MM.1S (cell line): ENCODE results near the gene ZNF146.

Experiments used
- DNase-seq: peaks from one replicate; pipeline ENCODE4 v3.0.0-alpha.2; 2015
- H2AFZ ChIP-seq: fragments of 300-600 bp; sonication (generic); 2 replicates; pipeline ENCODE4 v1.6.0; 2016; ENCODE audit warnings: antibody characterized with exemption, low read length
- H3F3A ChIP-seq: fragments of 300-600 bp; sonication (generic); 2 replicates; pipeline ENCODE4 v1.6.1; 2016; ENCODE audit warnings: mild to moderate bottlenecking, antibody characterized with exemption, low read length, moderate library complexity, mixed read lengths; ENCODE audit not compliant: insufficient read depth
- H3K27ac ChIP-seq: fragments of 300-600 bp; sonication (generic); 2 replicates; pipeline ENCODE4 v1.5.1; 2016; ENCODE audit warnings: mild to moderate bottlenecking, low read length
- H3K27me3 ChIP-seq: fragments of 300-600 bp; sonication (generic); replicated peaks from 2 replicates; pipeline ENCODE4 v1.6.0; 2016; ENCODE audit warnings: low read length; ENCODE audit not compliant: insufficient read depth
- H3K36me3 ChIP-seq: fragments of 300-600 bp; sonication (generic); replicated peaks from 2 replicates; pipeline ENCODE4 v1.6.1; 2016; ENCODE audit warnings: mild to moderate bottlenecking, low read length, mixed read lengths; ENCODE audit not compliant: insufficient read depth
- H3K4me1 ChIP-seq: fragments of 300-600 bp; sonication (generic); 2 replicates; pipeline ENCODE4 v1.6.1; 2016; ENCODE audit warnings: low read length, mixed read lengths
- H3K4me2 ChIP-seq: fragments of 300-600 bp; sonication (generic); 2 replicates; pipeline ENCODE4 v1.6.0; 2016; ENCODE audit warnings: low read depth, low read length
- H3K4me3 ChIP-seq: fragments of 300-600 bp; sonication (generic); 2 replicates; pipeline ENCODE4 v1.5.1; 2016; ENCODE audit warnings: low read length, mixed read lengths
- H3K79me2 ChIP-seq: fragments of 300-600 bp; sonication (generic); 2 replicates; pipeline ENCODE4 v1.6.1; 2016; ENCODE audit warnings: mixed run types, low read length, mixed read lengths
- H3K9ac ChIP-seq: fragments of 300-600 bp; sonication (generic); 2 replicates; pipeline ENCODE4 v1.6.1; 2016; ENCODE audit warnings: low read length, mixed read lengths
- H3K9me2 ChIP-seq: fragments of 300-600 bp; sonication (generic); replicated peaks from 2 replicates; pipeline ENCODE4 v1.6.1; 2016; ENCODE audit warnings: mild to moderate bottlenecking, low read length, mixed read lengths; ENCODE audit not compliant: insufficient read depth
- H3K9me3 ChIP-seq: fragments of 300-600 bp; sonication (generic); replicated peaks from 2 replicates; pipeline ENCODE4 v1.6.1; 2016; ENCODE audit warnings: mild to moderate bottlenecking, low read length, mixed read lengths; ENCODE audit not compliant: insufficient read depth
- H4K20me1 ChIP-seq: fragments of 300-600 bp; sonication (generic); 2 replicates; pipeline ENCODE4 v1.6.1; 2016; ENCODE audit warnings: mild to moderate bottlenecking, low read length, moderate library complexity, mixed read lengths; ENCODE audit not compliant: insufficient read depth
- EZH2 ChIP-seq: fragments of 300-600 bp; sonication (generic); optimal IDR thresholded peaks from 2 replicates; pipeline ENCODE3; 2017; ENCODE audit warnings: low read depth, mild to moderate bottlenecking, antibody characterized with exemption, low read length, mixed read lengths
- EZH2phosphoT487 ChIP-seq: fragments of 300-600 bp; sonication (generic); IDR thresholded peaks from 2 replicates; pipeline ENCODE4 v1.6.1; 2018; ENCODE audit warnings: antibody characterized with exemption, low read length
- TF ChIP-seq, protein P1 (sequence below): fragments of 300-600 bp; sonication (generic); IDR thresholded peaks from 2 replicates; pipeline ENCODE4 v1.5.1; 2016; ENCODE audit warnings: antibody characterized with exemption, low read length, mixed read lengths

ZNF146 gene

DNA sequence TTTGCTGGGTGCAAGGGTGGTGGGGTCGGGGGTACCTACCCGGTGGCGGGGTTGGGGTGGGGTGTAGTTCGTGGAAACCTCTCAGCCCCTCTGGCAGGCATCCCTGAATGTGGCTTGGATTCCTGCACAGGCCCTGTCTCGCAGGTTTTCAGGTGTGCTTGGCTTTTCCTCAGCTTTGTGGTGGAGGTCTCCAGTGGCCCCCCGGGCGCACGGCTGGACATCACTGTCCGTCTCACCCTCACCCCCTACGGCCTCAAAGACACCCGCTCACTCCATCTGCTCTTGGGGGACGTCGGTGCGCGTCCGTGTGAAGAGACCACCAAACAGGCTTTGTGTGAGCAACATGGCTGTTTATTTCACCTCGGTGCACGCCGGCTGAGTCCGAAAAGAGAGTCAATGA lies 44.3 kb downstream of the ZNF146 start:
- H3K4me2 ChIP-seq: no peak overlapping the region
- H3K9ac ChIP-seq: no peak overlapping the region
- H3F3A ChIP-seq: no peaks in the 10 kb centered on the region
- H3K4me3 ChIP-seq: no peak overlapping the region
- no peak for DNase-seq
- no peaks in the 10 kb centered on the region for H4K20me1 ChIP-seq
- H3K79me2 ChIP-seq: no peaks in the 10 kb centered on the region
- H3K4me1 ChIP-seq: no peaks in the 10 kb centered on the region
- H3K27ac ChIP-seq: no peak overlapping the region
- no peaks in the 10 kb centered on the region for H3K27me3 ChIP-seq
- no peak for TF ChIP-seq EZH2phosphoT487
- TF ChIP-seq EZH2: no peak
- TF ChIP-seq, protein P1, sequence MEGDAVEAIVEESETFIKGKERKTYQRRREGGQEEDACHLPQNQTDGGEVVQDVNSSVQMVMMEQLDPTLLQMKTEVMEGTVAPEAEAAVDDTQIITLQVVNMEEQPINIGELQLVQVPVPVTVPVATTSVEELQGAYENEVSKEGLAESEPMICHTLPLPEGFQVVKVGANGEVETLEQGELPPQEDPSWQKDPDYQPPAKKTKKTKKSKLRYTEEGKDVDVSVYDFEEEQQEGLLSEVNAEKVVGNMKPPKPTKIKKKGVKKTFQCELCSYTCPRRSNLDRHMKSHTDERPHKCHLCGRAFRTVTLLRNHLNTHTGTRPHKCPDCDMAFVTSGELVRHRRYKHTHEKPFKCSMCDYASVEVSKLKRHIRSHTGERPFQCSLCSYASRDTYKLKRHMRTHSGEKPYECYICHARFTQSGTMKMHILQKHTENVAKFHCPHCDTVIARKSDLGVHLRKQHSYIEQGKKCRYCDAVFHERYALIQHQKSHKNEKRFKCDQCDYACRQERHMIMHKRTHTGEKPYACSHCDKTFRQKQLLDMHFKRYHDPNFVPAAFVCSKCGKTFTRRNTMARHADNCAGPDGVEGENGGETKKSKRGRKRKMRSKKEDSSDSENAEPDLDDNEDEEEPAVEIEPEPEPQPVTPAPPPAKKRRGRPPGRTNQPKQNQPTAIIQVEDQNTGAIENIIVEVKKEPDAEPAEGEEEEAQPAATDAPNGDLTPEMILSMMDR: no peak
- no peaks in the 10 kb centered on the region for H3K36me3 ChIP-seq
- no peaks in the 10 kb centered on the region for H3K9me3 ChIP-seq
- no peaks in the 10 kb centered on the region for H3K9me2 ChIP-seq
- H2AFZ ChIP-seq: no peak overlapping the region

DNA sequence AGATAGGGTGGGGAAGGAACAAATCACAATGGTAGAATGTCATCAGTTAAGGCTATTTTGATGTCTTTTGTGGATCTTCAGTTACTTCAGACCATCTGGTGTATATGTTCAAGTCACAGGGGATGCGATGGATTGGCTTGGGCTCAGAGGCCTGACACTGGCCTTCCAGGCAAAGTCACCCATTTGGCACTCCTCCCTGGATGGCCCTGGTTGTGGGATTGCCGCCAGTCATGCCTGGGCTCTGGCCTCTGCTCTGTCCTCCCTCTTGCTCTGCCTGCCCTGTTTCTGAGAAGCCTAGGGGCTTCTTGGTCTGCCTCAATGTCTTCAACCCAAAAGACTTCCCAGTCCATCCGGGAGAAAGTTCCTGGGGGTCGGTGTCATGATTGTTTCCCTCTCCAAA lies 50.2 kb downstream of the ZNF146 start:
- no peaks in the 10 kb centered on the region for H3K36me3 ChIP-seq

DNA sequence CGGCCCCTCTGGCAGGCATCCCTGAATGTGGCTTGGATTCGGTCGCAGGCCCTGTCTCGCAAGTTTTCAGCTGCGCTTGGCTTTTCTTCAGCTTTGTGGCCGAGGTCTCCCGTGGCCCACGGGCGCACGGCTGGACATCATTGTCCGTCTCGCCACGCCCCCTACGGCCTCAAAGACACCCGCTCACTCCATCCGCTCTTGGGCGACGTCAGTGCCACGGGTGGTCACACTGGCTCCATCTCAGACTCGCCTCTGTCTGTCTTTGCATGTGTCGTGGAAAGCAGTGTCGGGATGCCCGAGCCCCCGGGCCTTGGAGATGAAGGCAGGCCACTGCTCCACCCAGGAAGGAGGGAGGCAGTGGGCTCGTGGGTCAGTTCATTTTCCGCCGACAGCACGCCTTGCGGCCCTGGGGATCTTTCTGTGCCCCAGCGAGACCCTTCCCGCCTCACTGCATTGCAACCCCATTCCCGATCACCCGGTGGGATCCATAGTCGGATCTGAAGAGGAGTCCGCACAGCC lies 51.0 kb downstream of the ZNF146 start:
- H3K4me1 ChIP-seq: no peaks in the 10 kb centered on the region
- no peaks in the 10 kb centered on the region for H3K36me3 ChIP-seq
- no peaks in the 10 kb centered on the region for H3F3A ChIP-seq
- H3K4me2 ChIP-seq: no peak overlapping the region
- no peak overlapping the region for H3K9ac ChIP-seq
- H3K9me3 ChIP-seq: no peaks in the 10 kb centered on the region
- no peak overlapping the region for H3K4me3 ChIP-seq
- no peak for DNase-seq
- H3K79me2 ChIP-seq: no peaks in the 10 kb centered on the region
- no peak overlapping the region for H2AFZ ChIP-seq
- no peaks in the 10 kb centered on the region for H3K27me3 ChIP-seq
- H3K27ac ChIP-seq: no peak overlapping the region
- no peaks in the 10 kb centered on the region for H3K9me2 ChIP-seq
- TF ChIP-seq EZH2 (no peak), EZH2phosphoT487 (no peak)
- TF ChIP-seq, protein P1: no peak
- H4K20me1 ChIP-seq: no peaks in the 10 kb centered on the region

More for the DNA sequence above, 50.2 kb downstream of the ZNF146 start:
- no peaks in the 10 kb centered on the region for H3K79me2 ChIP-seq
- no peaks in the 10 kb centered on the region for H3K4me1 ChIP-seq
- no peak for TF ChIP-seq EZH2
- TF ChIP-seq EZH2phosphoT487: no peak
- TF ChIP-seq, protein P1: no peak
- no peaks in the 10 kb centered on the region for H3F3A ChIP-seq
- no peak overlapping the region for H2AFZ ChIP-seq
- H3K9ac ChIP-seq: no peak overlapping the region
- no peak overlapping the region for H3K27ac ChIP-seq
- no peaks in the 10 kb centered on the region for H3K9me3 ChIP-seq
- no peak for DNase-seq
- H4K20me1 ChIP-seq: no peaks in the 10 kb centered on the region
- H3K27me3 ChIP-seq: no peaks in the 10 kb centered on the region
- H3K4me2 ChIP-seq: no peak overlapping the region
- H3K9me2 ChIP-seq: no peaks in the 10 kb centered on the region
- no peak overlapping the region for H3K4me3 ChIP-seq
